HepG2 (cell line): ENCODE results near the gene PSMD12.

ENCODE experiments used
- ARID4A ChIP-seq: sonication (generic); formaldehyde crosslinking; IDR thresholded peaks from 2 replicates; pipeline ENCODE4 v1.5.0; 2020; ENCODE audit warnings: mild to moderate bottlenecking, missing genetic modification reagents, borderline replicate concordance
- CHD2 ChIP-seq: IDR thresholded peaks from 2 replicates; pipeline ENCODE4 v1.6.1; 2011; ENCODE audit warnings: low read depth, low read length, improper control_type of control experiment
- ETV6 ChIP-seq: sonication (generic); formaldehyde crosslinking; conservative IDR thresholded peaks from 2 replicates; pipeline ENCODE4 v1.4.0; 2020; ENCODE audit warnings: missing genetic modification reagents
- EZH2 ChIP-seq: conservative IDR thresholded peaks from 2 replicates; pipeline ENCODE4 v1.6.1; 2012; ENCODE audit warnings: mild to moderate bottlenecking, low read depth, low read length, moderate library complexity
- GABPA ChIP-seq, 2 experiments: IDR thresholded peaks; 2 replicates each; pipeline ENCODE4 v1.6.1; 2011 to 2016; ENCODE audit warnings: low read depth in 2 of 2, low read length in 1 of 2, missing biosample characterization in 1 of 2, missing genetic modification characterization in 1 of 2
- MED1 ChIP-seq: sonication (generic); formaldehyde crosslinking; IDR thresholded peaks from 2 replicates; pipeline ENCODE4 v1.4.0; 2020; ENCODE audit warnings: missing genetic modification reagents
- NFE2 ChIP-seq: sonication (generic); formaldehyde crosslinking; IDR thresholded peaks from 2 replicates; pipeline ENCODE4 v1.4.0; 2020; ENCODE audit warnings: missing genetic modification reagents
- NFIC ChIP-seq: IDR thresholded peaks from 2 replicates; pipeline ENCODE4 v1.6.1; 2012; ENCODE audit warnings: mild to moderate bottlenecking, low read length, inconsistent platforms
- POLR2A ChIP-seq, 2 experiments: IDR thresholded peaks; 2 replicates each; pipeline ENCODE4 v1.6.1; 2011; ENCODE audit warnings: low read depth in 2 of 2, low read length in 2 of 2, mild to moderate bottlenecking in 1 of 2, moderate library complexity in 1 of 2; ENCODE audit not compliant: insufficient read depth in 1 of 2
- SMAD1 ChIP-seq: sonication (generic); formaldehyde crosslinking; IDR thresholded peaks from 2 replicates; pipeline ENCODE4 v1.4.0; 2020; ENCODE audit warnings: missing genetic modification reagents, low read depth, mild to moderate bottlenecking, borderline replicate concordance
- SMC3 ChIP-seq: IDR thresholded peaks from 2 replicates; pipeline ENCODE4 v1.6.1; 2011; ENCODE audit warnings: low read length, improper control_type of control experiment
- USF2 ChIP-seq, 2 experiments: sonication (generic) in 1 of 2; formaldehyde crosslinking in 1 of 2; IDR thresholded peaks; 2 replicates each; pipeline versions ENCODE4 v1.5.1 to v1.6.1; 2011 to 2020; ENCODE audit warnings: borderline replicate concordance in 1 of 2, low read depth in 1 of 2, low read length in 1 of 2, mild to moderate bottlenecking in 1 of 2, missing genetic modification reagents in 1 of 2, moderate library complexity in 1 of 2
- ZNF335 ChIP-seq: sonication (generic); formaldehyde crosslinking; IDR thresholded peaks from 2 replicates; pipeline ENCODE4 v1.4.0; 2020; ENCODE audit warnings: missing genetic modification reagents
- ZNF839 ChIP-seq: sonication (generic); formaldehyde crosslinking; IDR thresholded peaks from 2 replicates; pipeline ENCODE4 v1.4.0; 2020; ENCODE audit warnings: missing genetic modification reagents, mild to moderate bottlenecking, borderline replicate concordance

- TF ChIP-seq USF2 (IDR thresholded peaks at IDR 0.05; ENCODE audit: low read depth, low read length) (no peak), USF2 (CRISPR knock-in tag; IDR thresholded peaks at IDR 0.05; ENCODE audit: borderline replicate concordance) (no peak), SMAD1 (CRISPR knock-in tag) (no peak), MED1 (CRISPR knock-in tag) (no peak), NFE2 (CRISPR knock-in tag) (no peak), CHD2 (no peak), EZH2 (no peak), ZNF335 (CRISPR knock-in tag) (no peak), SMC3 (no peak), ZNF839 (no peak), ETV6 (no peak), GABPA (IDR thresholded peaks at IDR 0.05; ENCODE audit: low read depth, low read length) (no peak), GABPA (CRISPR knock-in tag; IDR thresholded peaks at IDR 0.05; ENCODE audit: low read depth) (no peak), POLR2A (IDR thresholded peaks at IDR 0.05; ENCODE audit: insufficient read depth in 1 of 2, low read depth in 2 of 2, low read length in 2 of 2) (no peak), NFIC (no peak), ARID4A (CRISPR knock-in tag) (no peak)
These were observed 45.7 kb upstream of the PSMD12 start for GRCh38 chr17:67412032-67412431.
